Measurements from ENCODE around the gene CAPN7.

The CAPN7 gene

DNA sequence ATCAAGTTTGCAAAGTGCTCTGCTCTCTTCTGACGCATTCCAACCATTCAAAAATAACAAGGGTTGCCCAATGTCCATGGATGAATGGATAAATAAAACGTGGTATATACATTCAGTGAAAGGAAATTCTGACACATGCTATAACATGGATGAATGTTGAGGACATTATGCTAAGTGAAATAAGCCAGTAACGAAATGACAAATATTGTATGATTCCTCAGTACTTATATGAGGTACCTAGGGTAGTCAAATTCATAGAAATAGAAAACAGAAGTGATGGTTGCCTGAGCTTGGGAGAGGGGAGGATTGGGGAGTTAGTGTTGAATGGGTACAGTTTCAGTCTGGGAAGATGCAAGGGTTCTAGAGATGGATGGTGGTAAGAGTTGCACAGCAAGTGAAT is 92.5 kb downstream of the CAPN7 start:
- no peak for DNase-seq (ENCODE audit: low spot score)

DNA sequence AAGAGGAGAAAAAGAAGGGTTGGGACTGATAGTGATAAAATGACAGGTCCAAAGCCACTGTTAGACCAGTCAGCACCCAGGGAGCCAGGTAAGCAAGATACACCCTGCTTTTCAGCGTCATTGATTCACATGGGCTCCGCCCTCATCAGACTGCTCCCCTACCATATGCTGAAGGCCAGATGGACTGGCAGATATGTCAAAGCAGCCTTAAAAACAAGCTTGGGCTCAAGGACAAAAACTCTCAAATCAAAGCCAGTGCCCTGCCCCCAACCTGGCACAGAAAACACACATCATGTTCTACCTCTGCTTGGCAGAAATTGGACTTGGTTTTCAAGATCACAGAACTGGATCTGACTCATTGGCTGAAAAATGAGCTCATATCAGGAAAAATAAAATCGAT is 93.0 kb downstream of the CAPN7 start:
- no peak for DNase-seq (ENCODE audit: low spot score)

DNA sequence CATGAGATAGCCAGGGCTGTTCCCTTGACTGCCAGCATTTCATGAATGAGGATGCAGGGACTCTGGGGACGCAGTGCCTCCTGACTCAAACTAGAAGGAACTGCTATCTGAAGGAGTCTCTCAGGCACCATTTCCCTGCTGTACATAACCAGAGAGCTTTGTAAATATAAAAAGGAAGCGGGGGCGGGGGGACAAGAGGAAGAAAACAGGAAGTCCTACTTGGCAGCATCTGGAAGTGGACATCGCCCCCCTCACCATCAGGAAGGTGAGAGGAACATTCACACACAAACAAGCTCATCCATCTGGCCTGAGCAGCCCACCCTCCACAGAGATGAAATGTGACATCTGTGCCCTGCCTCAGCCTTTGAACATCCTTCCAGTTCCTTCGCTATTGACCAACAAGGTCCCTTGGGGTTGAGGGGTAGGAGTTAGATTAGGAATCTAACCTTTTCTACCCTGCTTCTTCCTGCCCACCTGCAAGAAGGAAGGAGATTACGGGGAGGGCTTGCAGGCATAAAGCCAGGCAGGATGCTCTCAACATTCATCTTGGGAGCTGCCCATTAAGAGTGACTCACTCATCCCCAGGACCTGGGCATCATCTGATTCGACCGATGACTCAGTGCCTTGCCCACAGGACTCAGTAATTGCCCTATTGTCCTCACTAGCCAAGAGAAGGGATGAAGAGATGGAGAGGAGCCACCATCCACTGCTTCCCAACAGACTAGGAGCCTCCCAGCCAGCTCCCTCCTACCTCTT is 94.5 kb downstream of the CAPN7 start:
- no peak for DNase-seq (ENCODE audit: low spot score)

DNA sequence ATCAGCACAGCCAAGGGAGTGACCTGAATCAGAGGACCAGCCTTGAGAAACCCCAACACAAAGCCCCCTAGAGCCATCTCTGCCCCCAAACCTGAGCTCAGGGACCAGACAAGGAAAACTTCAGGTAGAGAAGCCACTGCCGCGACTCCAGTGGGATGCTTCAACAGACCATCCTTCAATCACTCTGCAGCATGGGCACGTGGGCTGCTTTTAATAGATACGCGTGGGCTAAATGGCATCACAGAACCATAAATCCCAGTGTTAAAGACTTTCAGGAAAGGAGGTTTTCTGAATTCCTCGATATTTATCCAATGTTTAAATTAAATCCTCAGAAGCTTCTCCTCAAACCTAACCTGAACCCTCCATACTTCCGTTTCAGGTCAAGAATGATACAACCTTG is 95.7 kb downstream of the CAPN7 start:
- no peak for DNase-seq (ENCODE audit: low spot score)
